Tongue (tissue), 2 donors: ENCODE results near the gene MXRA8. TPM values are rescaled to one million over a fixed set of nuclear protein-coding genes. Genes with fewer than 3 reads are reported as not detected.

Experiments used
- DNase-seq: peaks from one replicate; pipeline ENCODE4 v3.0.0-alpha.2; 2015
- total RNA-seq: library from RNA; depleted of rRNA; stranded (reverse); fragments of >200 nt; gene quantifications from one replicate; pipeline ENCODE4 v1.2.3, GENCODE V29; 2014

The MXRA8 gene
- total RNA-seq, 1 donor from 2014 or later, result 95.3 TPM

- DNase-seq, result no peak
Observed at GRCh38 chr1:1307261-1307922, 51.0 kb downstream of the MXRA8 start.

GRCh38 chr1:1306661-1307260 lies 51.6 kb downstream of the MXRA8 start:
- DNase-seq, result no peak

GRCh38 chr1:1306070-1306660 lies 52.2 kb downstream of the MXRA8 start:
- no peak for DNase-seq

GRCh38 chr1:1305300-1306069 lies 52.9 kb downstream of the MXRA8 start:
- peak; percentile 85 for DNase-seq

GRCh38 chr1:1304331-1305299 lies 53.7 kb downstream of the MXRA8 start:
- peak; percentile 90 for DNase-seq

GRCh38 chr1:1303736-1304135 lies 54.6 kb downstream of the MXRA8 start:
- DNase-seq, result no peak

- DNase-seq, result no peak
Observed at GRCh38 chr1:1302951-1303509, 55.3 kb downstream of the MXRA8 start.

Other genes with a start within 250 kb of the MXRA8 start
- 3.8 TPM for gene C1orf159, start 242.5 kb downstream of the MXRA8 start, total RNA-seq
- 0.41 TPM for gene TTLL10, start 184.7 kb downstream of the MXRA8 start, total RNA-seq
- 3.0 TPM for gene TNFRSF18, start 152.0 kb downstream of the MXRA8 start, total RNA-seq
- 2.9 TPM for gene TNFRSF4, start 144.4 kb downstream of the MXRA8 start, total RNA-seq
- 69.1 TPM for gene SDF4, start 126.6 kb downstream of the MXRA8 start, total RNA-seq
- 16.5 TPM for gene B3GALT6, start 126.3 kb downstream of the MXRA8 start, total RNA-seq
- gene C1QTNF12, start 111.8 kb downstream of the MXRA8 start, total RNA-seq, result 6.3 TPM
- 34.6 TPM for gene UBE2J2, start 84.7 kb downstream of the MXRA8 start, total RNA-seq
- 4.8 TPM for gene SCNN1D, start 78.1 kb downstream of the MXRA8 start, total RNA-seq
- gene ACAP3, start 50.6 kb downstream of the MXRA8 start, total RNA-seq, result 73.3 TPM
- 15.1 TPM for gene PUSL1, start 50.0 kb downstream of the MXRA8 start, total RNA-seq
- gene INTS11, start 33.9 kb downstream of the MXRA8 start, total RNA-seq, result 61.5 TPM
- 17.5 TPM for gene CPTP, start 33.8 kb downstream of the MXRA8 start, total RNA-seq
- 1.9 TPM for gene TAS1R3, start 27.3 kb downstream of the MXRA8 start, total RNA-seq
- gene DVL1, start 9.1 kb downstream of the MXRA8 start, total RNA-seq, result 82.8 TPM
- 75.3 TPM for gene AURKAIP1, start 16.7 kb upstream of the MXRA8 start, total RNA-seq
- gene CCNL2, start 40.8 kb upstream of the MXRA8 start, total RNA-seq, result 174 TPM
- 101 TPM for gene MRPL20, start 48.7 kb upstream of the MXRA8 start, total RNA-seq
- 13.4 TPM for gene ANKRD65, start 62.7 kb upstream of the MXRA8 start, total RNA-seq
- gene VWA1, start 77.1 kb upstream of the MXRA8 start, total RNA-seq, result 39.3 TPM
- gene ATAD3C, start 91.1 kb upstream of the MXRA8 start, total RNA-seq, result 1.3 TPM
- gene ATAD3B, start 113.2 kb upstream of the MXRA8 start, total RNA-seq, result 10.5 TPM
- 21.3 TPM for gene ATAD3A, start 153.6 kb upstream of the MXRA8 start, total RNA-seq
- gene TMEM240, start 182.1 kb upstream of the MXRA8 start, total RNA-seq, result 2.4 TPM
- 55.7 TPM for gene SSU72, start 216.3 kb upstream of the MXRA8 start, total RNA-seq
- gene FNDC10, start 241.6 kb upstream of the MXRA8 start, total RNA-seq, result 1.0 TPM